WERI-Rb-1 (cell line): ENCODE measurements around the gene KIAA1328.
A peak's percentile ranks its signal among the peaks of the same experiment; 100 is the strongest.

Experiments
- DNase-seq: peaks from one replicate; pipeline ENCODE4 v3.0.0-alpha.2; 2020
- H3K27ac ChIP-seq: fragments of 250-450 bp; sonication (Bioruptor Pico); 2 replicates; pipeline ENCODE4 v1.5.1; 2020; ENCODE audit warnings: mild to moderate bottlenecking, moderate library complexity
- H3K27me3 ChIP-seq: fragments of 250-450 bp; sonication (Bioruptor Pico); 2 replicates; pipeline ENCODE4 v1.5.1; 2021; ENCODE audit warnings: mild to moderate bottlenecking, low read depth, moderate library complexity; ENCODE audit not compliant: insufficient read depth, severe bottlenecking
- H3K36me3 ChIP-seq: fragments of 250-450 bp; sonication (Bioruptor Pico); 2 replicates; pipeline ENCODE4 v1.5.1; 2020; ENCODE audit warnings: mild to moderate bottlenecking, moderate library complexity
- H3K4me3 ChIP-seq: 2 replicates; pipeline ENCODE4 v1.5.1; 2011; ENCODE audit warnings: low read depth, mild to moderate bottlenecking, control low read depth, low read length
- H3K9me3 ChIP-seq: fragments of 250-450 bp; sonication (Bioruptor Pico); 2 replicates; pipeline ENCODE4 v1.5.1; 2021; ENCODE audit warnings: mild to moderate bottlenecking, moderate library complexity; ENCODE audit not compliant: severe bottlenecking
- CTCF ChIP-seq: IDR thresholded peaks from 2 replicates; pipeline ENCODE4 v1.5.1; 2011; ENCODE audit warnings: low read depth, mild to moderate bottlenecking, control low read depth, inconsistent platforms, low read length

KIAA1328 gene

GRCh38 chr18:37182340-37183135, 353.6 kb downstream of the KIAA1328 start:
- TF ChIP-seq CTCF: no peak
- no peaks in the 10 kb centered on the region for H3K9me3 ChIP-seq
- H3K36me3 ChIP-seq: no peaks in the 10 kb centered on the region
- H3K27me3 ChIP-seq: no peaks in the 10 kb centered on the region
- H3K27ac ChIP-seq: peak overlapping the region; percentile 31
- no peak overlapping the region for H3K4me3 ChIP-seq
- DNase-seq: no peak

- no peaks in the 10 kb centered on the region for H3K36me3 ChIP-seq
- H3K4me3 ChIP-seq: no peak overlapping the region
- no peaks in the 10 kb centered on the region for H3K9me3 ChIP-seq
- no peak for TF ChIP-seq CTCF
- no peaks in the 10 kb centered on the region for H3K27me3 ChIP-seq
- no peak for DNase-seq
- no peak overlapping the region for H3K27ac ChIP-seq
Observed at GRCh38 chr18:37184209-37184868, 355.4 kb downstream of the KIAA1328 start.

- no peak overlapping the region for H3K4me3 ChIP-seq
- no peak overlapping the region for H3K27ac ChIP-seq
- no peak for TF ChIP-seq CTCF
- H3K9me3 ChIP-seq: no peaks in the 10 kb centered on the region
- no peak for DNase-seq
- H3K36me3 ChIP-seq: no peaks in the 10 kb centered on the region
- H3K27me3 ChIP-seq: no peaks in the 10 kb centered on the region
Observed at GRCh38 chr18:37188016-37188791, 359.3 kb downstream of the KIAA1328 start.

- TF ChIP-seq CTCF: no peak
Observed at GRCh38 chr18:37199741-37200140, 370.8 kb downstream of the KIAA1328 start.

GRCh38 chr18:37207343-37207742, 378.4 kb downstream of the KIAA1328 start:
- no peak for TF ChIP-seq CTCF
- no peaks in the 10 kb centered on the region for H3K36me3 ChIP-seq
- DNase-seq: no peak

More at GRCh38 chr18:37199741-37200140, 370.8 kb downstream of the KIAA1328 start:
- no peak overlapping the region for H3K4me3 ChIP-seq
- H3K27me3 ChIP-seq: no peaks in the 10 kb centered on the region
- no peak overlapping the region for H3K27ac ChIP-seq
- no peaks in the 10 kb centered on the region for H3K36me3 ChIP-seq
- DNase-seq: no peak
- no peaks in the 10 kb centered on the region for H3K9me3 ChIP-seq

More at GRCh38 chr18:37207343-37207742, 378.4 kb downstream of the KIAA1328 start:
- no peak overlapping the region for H3K4me3 ChIP-seq
- H3K27ac ChIP-seq: no peak overlapping the region
- H3K27me3 ChIP-seq: no peaks in the 10 kb centered on the region
- no peaks in the 10 kb centered on the region for H3K9me3 ChIP-seq
